Superior temporal gyrus (tissue), 1 donor: ENCODE results near the gene ERAL1.
"Not testable (repeated sequence)": the region's sequence is repeated elsewhere in the genome, so short reads cannot be mapped to it uniquely, and the experiment has no call there.

Experiments used
- DNase-seq: peaks from one replicate; pipeline ENCODE4 v3.0.0-alpha.2; 2016; ENCODE audit errors: extremely low spot score

ERAL1 gene

GRCh38 chr17:28899212-28899815 is 44.5 kb downstream of the ERAL1 start:
- no peak for DNase-seq

GRCh38 chr17:28900986-28901726 is 46.3 kb downstream of the ERAL1 start:
- DNase-seq: no peak

GRCh38 chr17:28901866-28902818 is 47.3 kb downstream of the ERAL1 start:
- DNase-seq: no peak

- DNase-seq: peak; percentile 82
Observed at GRCh38 chr17:28902819-28903545, 48.2 kb downstream of the ERAL1 start, which contains the start of gene DHRS13. TSS of gene DHRS13 (minus strand) at chr17:28903079. CDS start at chr17:28902944, 135 bp downstream.

- DNase-seq: not testable (repeated sequence)
Observed at GRCh38 chr17:28903546-28903841, 48.7 kb downstream of the ERAL1 start.

- DNase-seq: no peak
Observed at GRCh38 chr17:28904800-28905199, 50.0 kb downstream of the ERAL1 start.

- DNase-seq: peak; percentile 16
Observed at GRCh38 chr17:28906276-28906675, 51.5 kb downstream of the ERAL1 start.

GRCh38 chr17:28906706-28907438 is 52.1 kb downstream of the ERAL1 start:
- no peak for DNase-seq

GRCh38 chr17:28907709-28908475 is 53.1 kb downstream of the ERAL1 start:
- DNase-seq: peak; percentile 22

GRCh38 chr17:28908640-28909167 is 53.9 kb downstream of the ERAL1 start:
- DNase-seq: peak; percentile 41

GRCh38 chr17:28910534-28910933 is 55.7 kb downstream of the ERAL1 start:
- no peak for DNase-seq
